Middle frontal gyrus (tissue), 1 donor: ENCODE data around the gene TPTE2.
"Not testable (repeated sequence)": the region's sequence is repeated elsewhere in the genome, so short reads cannot be mapped to it uniquely, and the experiment has no call there.

Experiments
- DNase-seq: peaks from one replicate; pipeline ENCODE4 v3.0.0-alpha.2; 2015; ENCODE audit warnings: low spot score; ENCODE audit errors: extremely low spot score

Gene TPTE2

GRCh38 chr13:19567820-19568534 lies 6.6 kb upstream of the TPTE2 start:
- DNase-seq = no peak

GRCh38 chr13:19561585-19561984 lies 253 bp upstream of the TPTE2 start:
- no peak for DNase-seq

DNA sequence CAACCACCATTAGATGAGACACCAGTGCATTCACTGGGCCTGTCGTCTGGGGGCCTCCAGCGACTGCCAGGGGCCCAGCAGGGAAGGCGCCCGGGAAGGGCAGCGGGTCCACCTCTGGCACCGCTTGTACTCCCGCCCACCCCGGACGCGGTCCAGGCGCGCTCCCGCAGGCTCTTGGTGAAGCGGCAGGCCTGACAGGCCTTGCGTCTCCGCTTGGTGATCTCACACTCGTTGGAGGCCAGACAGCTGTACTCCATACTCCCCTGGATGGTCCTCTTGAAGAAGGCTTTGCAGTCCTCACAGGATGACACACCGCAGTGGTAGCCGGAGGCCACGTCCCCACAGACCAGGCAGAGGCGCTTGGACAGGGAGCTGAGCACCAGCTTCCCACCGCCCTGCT lies 660 bp downstream of the TPTE2 start:
- not testable (repeated sequence) for DNase-seq

- not testable (repeated sequence) for DNase-seq
These were observed 1.6 kb downstream of the TPTE2 start for GRCh38 chr13:19559739-19560138.

DNA sequence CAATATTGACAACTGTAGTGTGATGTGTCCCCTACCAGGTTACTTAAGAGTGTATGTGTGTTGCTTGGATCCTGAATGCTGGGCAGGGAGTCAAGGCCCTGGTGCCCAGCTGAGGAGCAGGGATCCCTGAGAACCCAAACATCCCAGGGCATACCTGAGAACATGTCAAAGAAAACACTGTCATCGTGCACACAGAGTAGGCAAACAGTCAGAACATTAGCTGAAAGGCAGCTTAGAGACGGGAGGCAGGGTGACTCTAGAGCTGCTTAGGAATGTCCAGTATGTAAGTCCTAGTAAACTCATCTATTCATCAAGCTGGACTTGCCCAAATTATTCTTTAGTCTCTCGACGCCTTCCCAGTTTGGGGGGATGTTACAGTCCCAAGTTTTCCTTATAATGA lies 4.0 kb downstream of the TPTE2 start:
- DNase-seq = not testable (repeated sequence)

DNA sequence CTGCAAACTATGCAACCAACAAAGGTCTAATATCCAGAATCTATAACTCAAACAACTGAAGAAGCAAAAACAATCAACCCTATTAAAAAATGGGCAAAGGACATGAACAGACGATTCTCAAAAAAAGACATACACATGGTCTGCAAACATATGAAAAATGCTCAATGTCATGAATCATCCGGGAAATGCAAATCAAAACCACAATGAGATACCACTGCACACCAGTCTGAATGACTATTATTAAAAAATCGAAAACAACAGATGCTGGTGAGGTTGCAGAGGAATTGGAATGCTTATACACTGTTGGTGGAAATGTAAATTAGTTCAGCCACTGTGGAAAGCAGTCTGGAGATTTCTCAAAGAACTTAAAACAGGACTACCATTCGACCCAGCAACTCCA lies 12.1 kb downstream of the TPTE2 start:
- not testable (repeated sequence) for DNase-seq

GRCh38 chr13:19525634-19526033 lies 35.7 kb downstream of the TPTE2 start:
- not testable (repeated sequence) for DNase-seq

DNA sequence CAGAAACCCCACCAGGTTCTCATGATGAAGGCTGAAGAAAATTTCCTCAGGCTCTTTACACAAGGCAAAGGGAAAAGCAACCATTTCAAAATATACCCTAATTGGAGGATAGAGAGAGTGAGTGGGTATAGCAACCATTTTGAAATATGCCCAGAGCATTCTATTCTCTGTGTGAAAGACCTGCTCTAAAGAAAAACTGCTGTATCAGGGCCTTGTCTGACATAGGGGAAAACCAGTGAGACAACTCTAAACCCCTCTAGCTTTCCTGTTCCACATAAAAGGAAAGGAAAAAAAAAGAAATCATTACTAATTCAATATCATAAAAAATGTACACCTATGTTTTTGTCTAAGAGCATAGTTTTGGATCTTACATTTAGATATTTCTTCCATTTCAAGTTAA lies 42.3 kb downstream of the TPTE2 start:
- no peak for DNase-seq

DNA sequence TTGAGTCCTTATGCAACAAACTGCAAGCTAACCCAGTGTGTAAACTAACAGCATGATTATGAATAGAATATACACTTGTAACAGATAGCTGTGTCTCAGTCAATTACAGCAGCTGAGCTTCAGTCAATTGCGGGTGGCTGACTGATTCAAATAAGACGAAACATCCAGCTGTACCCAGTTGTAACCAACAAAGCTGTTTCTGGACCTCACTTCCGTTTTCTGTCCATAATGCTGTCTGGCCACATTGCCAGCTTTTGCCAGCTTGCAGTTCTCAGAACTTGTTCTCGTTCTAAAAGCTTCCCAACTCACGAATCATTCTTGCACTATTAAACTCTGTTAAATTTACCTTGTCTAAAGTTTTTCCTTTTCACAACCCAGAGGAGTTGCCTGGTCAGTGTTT lies 53.7 kb downstream of the TPTE2 start:
- not testable (repeated sequence) for DNase-seq

DNA sequence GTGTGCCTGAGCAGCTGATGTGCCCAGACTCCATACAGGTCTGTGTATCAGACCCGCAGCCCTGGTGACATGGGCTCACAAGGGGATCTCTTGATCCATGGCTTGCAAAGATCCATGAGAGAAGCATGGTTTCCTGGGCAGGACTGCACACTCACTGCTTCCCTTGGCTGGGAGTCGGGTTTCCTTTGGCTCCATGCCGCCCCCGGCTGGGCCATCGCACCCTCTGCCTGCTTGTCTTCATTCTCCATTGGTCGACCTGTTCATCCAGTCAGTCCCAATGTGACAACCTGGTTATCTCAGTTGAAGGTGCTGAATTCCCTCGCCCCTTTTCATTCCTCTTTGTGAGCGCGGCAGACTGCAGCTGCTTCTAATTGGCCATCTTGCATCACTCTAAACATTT lies 101.2 kb downstream of the TPTE2 start:
- DNase-seq = not testable (repeated sequence)

- not testable (repeated sequence) for DNase-seq
These were observed 122.2 kb downstream of the TPTE2 start for GRCh38 chr13:19439056-19439686.

GRCh38 chr13:19437780-19438179 lies 123.6 kb downstream of the TPTE2 start:
- DNase-seq = not testable (repeated sequence)

DNA sequence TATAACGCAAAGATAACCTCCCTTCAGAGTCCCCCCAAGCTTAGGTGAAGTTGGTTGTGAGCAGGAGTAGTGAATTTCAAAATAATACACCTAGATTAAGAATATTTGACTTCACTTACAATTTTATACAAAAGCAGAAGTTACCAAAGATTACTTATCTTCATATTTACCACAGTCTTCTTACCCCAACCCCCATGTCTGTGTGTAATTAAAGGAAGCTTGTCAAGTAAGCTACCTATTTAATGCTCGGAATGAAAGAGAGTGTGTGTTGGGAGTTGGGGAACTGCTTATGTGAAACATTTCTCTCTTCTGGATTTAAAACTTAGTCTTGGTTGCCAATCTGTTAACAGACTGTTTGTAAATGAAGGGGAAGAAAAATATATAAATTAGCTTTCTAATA lies 139.1 kb downstream of the TPTE2 start:
- DNase-seq = not testable (repeated sequence)

- not testable (repeated sequence) for DNase-seq
These were observed 148.8 kb downstream of the TPTE2 start for GRCh38 chr13:19412494-19412893.

DNA sequence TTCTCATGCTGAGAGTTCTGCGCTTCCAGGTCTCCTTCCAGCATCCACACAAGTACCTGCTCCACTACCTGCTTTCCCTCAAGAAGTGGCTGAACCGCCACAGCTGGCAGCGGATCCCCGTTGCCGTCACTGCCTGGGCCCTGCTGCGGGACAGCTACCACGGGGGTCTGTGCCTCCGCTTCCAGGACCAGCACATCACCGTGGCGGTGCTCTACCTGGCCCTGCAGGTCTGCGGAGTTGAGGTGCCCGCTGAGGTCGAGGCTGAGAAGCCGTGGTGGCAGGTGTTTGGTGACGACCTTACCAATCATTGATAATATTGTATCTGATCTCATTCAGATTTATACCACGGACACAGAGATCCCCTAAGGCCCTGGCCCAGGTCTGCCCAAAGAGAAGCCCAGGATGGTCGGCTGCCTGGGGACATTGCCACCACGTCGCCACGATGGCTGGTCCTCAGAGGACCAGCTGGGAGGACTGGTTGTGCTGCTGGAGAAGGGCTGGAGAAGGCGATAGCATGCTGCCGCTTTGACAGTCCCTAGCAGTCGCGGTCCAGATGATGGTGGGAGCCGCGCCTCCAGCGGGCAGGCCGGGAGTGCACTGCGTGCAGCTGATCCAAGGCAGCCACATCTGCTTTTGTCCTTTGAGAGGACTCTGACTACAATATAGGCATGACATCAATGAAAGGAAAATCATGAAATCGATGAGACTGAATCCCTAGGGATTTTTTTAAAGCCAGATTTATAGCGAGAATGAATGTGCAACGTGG lies 178.4 kb downstream of the TPTE2 start:
- DNase-seq = not testable (repeated sequence)

GRCh38 chr13:19382111-19382510 lies 179.2 kb downstream of the TPTE2 start:
- DNase-seq = no peak
